Gastroesophageal sphincter (tissue), 3 donors: ENCODE data around the gene PLOD3.

Experiments
- CTCF ChIP-seq, 4 experiments: fragments of 200-600 bp in 2 of 4; fragments of 450-650 bp in 2 of 4; sonication (generic) in 1 of 4; IDR thresholded peaks; one replicate each; pipeline ENCODE4 v1.5.1; 2017 to 2019; ENCODE audit warnings: antibody characterized with exemption in 4 of 4, mild to moderate bottlenecking in 2 of 4, moderate library complexity in 2 of 4
- POLR2A ChIP-seq, 2 donors: fragments of 450-650 bp; IDR thresholded peaks; one replicate each; pipeline ENCODE4 v1.6.1; 2017; ENCODE audit warnings: antibody characterized with exemption in 2 of 2, mild to moderate bottlenecking in 2 of 2, moderate library complexity in 1 of 2
- POLR2AphosphoS5 ChIP-seq: sonication (generic); formaldehyde crosslinking; IDR thresholded peaks from one replicate; pipeline ENCODE4 v1.6.1; 2017; ENCODE audit warnings: antibody characterized with exemption

GRCh38 chr7:101208794-101209193, 8.6 kb downstream of the PLOD3 start:
- TF ChIP-seq CTCF (IDR thresholded peaks at IDR 0.05) (no peak), POLR2AphosphoS5 (no peak), POLR2A (IDR thresholded peaks at IDR 0.05) (no peak)
